HL-60 (cell line): Measurements from ENCODE around the gene NR2F1-AS1.

ENCODE experiments used
- CTCF ChIP-seq: IDR thresholded peaks from one replicate; pipeline ENCODE4 v1.5.1; 2011; ENCODE audit warnings: low read length, control low read depth, inconsistent platforms; ENCODE audit not compliant: insufficient read depth
- GABPA ChIP-seq: IDR thresholded peaks from 2 replicates; pipeline ENCODE4 v1.6.1; 2012; ENCODE audit warnings: low read depth
- POLR2AphosphoS5 ChIP-seq: IDR thresholded peaks from 2 replicates; pipeline ENCODE4 v1.6.1; 2012; ENCODE audit warnings: low read depth
- REST ChIP-seq: IDR thresholded peaks from 2 replicates; pipeline ENCODE4 v1.6.1; 2012; ENCODE audit warnings: low read depth; ENCODE audit not compliant: insufficient replicate concordance
- SPI1 ChIP-seq: IDR thresholded peaks from 2 replicates; pipeline ENCODE4 v1.6.1; 2012; ENCODE audit warnings: low read depth, mild to moderate bottlenecking, borderline replicate concordance

- TF ChIP-seq CTCF (no peak), GABPA (no peak), POLR2AphosphoS5 (no peak), REST (no peak), SPI1 (no peak)
Measured at GRCh38 chr5:93592883-93593282, 11.9 kb upstream of the NR2F1-AS1 start.
